Measurements from ENCODE around the gene CAMKK2.

The CAMKK2 gene

DNA sequence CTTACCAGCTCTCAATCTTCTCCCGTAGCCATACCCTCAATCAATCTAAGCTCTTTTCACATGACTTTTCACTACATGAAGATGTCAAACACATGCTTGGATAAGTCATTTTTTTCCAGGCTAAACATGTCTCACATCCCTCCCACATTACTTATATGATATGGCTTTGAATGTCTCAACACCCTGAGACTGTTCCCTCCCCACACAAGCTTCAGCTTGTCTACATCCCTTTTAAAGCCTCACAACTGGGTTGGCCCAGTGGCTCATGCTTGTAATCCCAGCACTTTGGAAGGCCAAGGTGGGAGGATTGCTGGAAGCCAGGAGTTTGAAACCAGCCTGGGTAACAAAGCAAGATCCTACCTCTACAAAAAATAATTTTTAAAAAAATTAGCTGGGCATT lies 37.2 kb upstream of the CAMKK2 start:
- H3K36me3 ChIP-seq, result peaks cover 84% of the 10 kb centered on the region
- TF ChIP-seq, protein P1, sequence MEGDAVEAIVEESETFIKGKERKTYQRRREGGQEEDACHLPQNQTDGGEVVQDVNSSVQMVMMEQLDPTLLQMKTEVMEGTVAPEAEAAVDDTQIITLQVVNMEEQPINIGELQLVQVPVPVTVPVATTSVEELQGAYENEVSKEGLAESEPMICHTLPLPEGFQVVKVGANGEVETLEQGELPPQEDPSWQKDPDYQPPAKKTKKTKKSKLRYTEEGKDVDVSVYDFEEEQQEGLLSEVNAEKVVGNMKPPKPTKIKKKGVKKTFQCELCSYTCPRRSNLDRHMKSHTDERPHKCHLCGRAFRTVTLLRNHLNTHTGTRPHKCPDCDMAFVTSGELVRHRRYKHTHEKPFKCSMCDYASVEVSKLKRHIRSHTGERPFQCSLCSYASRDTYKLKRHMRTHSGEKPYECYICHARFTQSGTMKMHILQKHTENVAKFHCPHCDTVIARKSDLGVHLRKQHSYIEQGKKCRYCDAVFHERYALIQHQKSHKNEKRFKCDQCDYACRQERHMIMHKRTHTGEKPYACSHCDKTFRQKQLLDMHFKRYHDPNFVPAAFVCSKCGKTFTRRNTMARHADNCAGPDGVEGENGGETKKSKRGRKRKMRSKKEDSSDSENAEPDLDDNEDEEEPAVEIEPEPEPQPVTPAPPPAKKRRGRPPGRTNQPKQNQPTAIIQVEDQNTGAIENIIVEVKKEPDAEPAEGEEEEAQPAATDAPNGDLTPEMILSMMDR (IDR thresholded peaks at IDR 0.05; ENCODE audit: low read depth, low read length), result no peak
- H3K9me3 ChIP-seq (ENCODE audit: severe bottlenecking), result no peaks in the 10 kb centered on the region
- H3K27me3 ChIP-seq (ENCODE audit: insufficient read depth, low read depth, severe bottlenecking), result no peaks in the 10 kb centered on the region
- H3K27ac ChIP-seq, result no peak overlapping the region
- DNase-seq, result no peak
- H3K4me3 ChIP-seq (ENCODE audit: low read depth, low read length), result no peak overlapping the region

DNA sequence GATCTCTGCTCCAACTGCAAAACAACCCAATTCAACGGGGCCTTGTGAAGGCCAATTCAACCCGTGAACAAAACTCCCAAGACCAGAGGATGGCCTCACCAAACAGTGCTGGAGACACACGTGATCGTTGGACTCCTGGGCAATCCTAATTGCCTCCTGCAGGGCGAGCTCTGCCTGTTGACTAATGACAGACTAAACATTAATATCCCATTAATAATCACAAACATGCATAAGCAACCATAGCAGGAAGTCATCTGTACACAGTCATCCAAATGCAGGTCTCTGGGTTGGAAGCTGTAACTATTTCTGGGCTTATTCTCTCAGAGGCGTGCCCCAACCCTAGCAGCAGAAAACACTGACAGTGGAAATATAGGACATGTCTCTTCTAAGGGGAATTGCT lies 34.7 kb upstream of the CAMKK2 start:
- Histone ChIP-seq H3K27me3 (ENCODE audit: insufficient read depth, low read depth, severe bottlenecking) (no peaks in the 10 kb centered on the region), H3K4me3 (ENCODE audit: low read depth, low read length) (no peak overlapping the region), H3K27ac (no peak overlapping the region), H3K9me3 (ENCODE audit: severe bottlenecking) (no peaks in the 10 kb centered on the region), H3K36me3 (peaks cover 93% of the 10 kb centered on the region)
- TF ChIP-seq, protein P1 (IDR thresholded peaks at IDR 0.05; ENCODE audit: low read depth, low read length), result no peak
- no peak for DNase-seq

DNA sequence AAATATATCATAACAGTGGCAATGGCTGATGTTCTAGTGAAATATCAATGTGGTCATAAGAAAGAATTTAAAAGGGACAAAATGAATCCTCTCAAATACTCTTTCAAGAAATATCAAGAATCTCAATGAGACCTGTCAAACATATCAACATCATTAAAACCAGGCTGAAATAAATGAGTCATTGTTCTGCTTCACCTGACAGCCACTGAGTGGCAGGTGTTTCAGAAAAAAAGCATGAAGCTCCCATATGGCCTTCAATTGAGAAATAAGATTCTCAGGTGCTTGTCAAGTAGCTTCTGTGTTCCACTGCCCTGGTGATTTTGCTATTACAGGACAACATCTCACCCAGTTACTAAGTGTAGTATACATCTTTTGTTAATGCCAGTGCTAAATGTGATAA lies 34.2 kb upstream of the CAMKK2 start:
- Histone ChIP-seq H3K4me3 (ENCODE audit: low read depth, low read length) (no peak overlapping the region), H3K36me3 (peaks cover 94% of the 10 kb centered on the region), H3K27me3 (ENCODE audit: insufficient read depth, low read depth, severe bottlenecking) (no peaks in the 10 kb centered on the region), H3K27ac (no peak overlapping the region), H3K9me3 (ENCODE audit: severe bottlenecking) (no peaks in the 10 kb centered on the region)
- no peak for DNase-seq
- TF ChIP-seq, protein P1 (IDR thresholded peaks at IDR 0.05; ENCODE audit: low read depth, low read length), result no peak

GRCh38 chr12:121330195-121330594 lies 33.7 kb upstream of the CAMKK2 start:
- Histone ChIP-seq H3K27ac (no peak overlapping the region), H3K27me3 (ENCODE audit: insufficient read depth, low read depth, severe bottlenecking) (no peaks in the 10 kb centered on the region), H3K9me3 (ENCODE audit: severe bottlenecking) (no peaks in the 10 kb centered on the region), H3K4me3 (ENCODE audit: low read depth, low read length) (no peak overlapping the region), H3K36me3 (peaks cover 89% of the 10 kb centered on the region)
- TF ChIP-seq, protein P1 (IDR thresholded peaks at IDR 0.05; ENCODE audit: low read depth, low read length), result no peak
- DNase-seq, result no peak

GRCh38 chr12:121328620-121329019 lies 32.1 kb upstream of the CAMKK2 start:
- TF ChIP-seq, protein P1 (IDR thresholded peaks at IDR 0.05; ENCODE audit: low read depth, low read length), result no peak
- DNase-seq, result no peak
- H3K36me3 ChIP-seq, result peaks cover 89% of the 10 kb centered on the region
- no peak overlapping the region for H3K27ac ChIP-seq
- no peaks in the 10 kb centered on the region for H3K27me3 ChIP-seq (ENCODE audit: insufficient read depth, low read depth, severe bottlenecking)
- no peak overlapping the region for H3K4me3 ChIP-seq (ENCODE audit: low read depth, low read length)
- H3K9me3 ChIP-seq (ENCODE audit: severe bottlenecking), result no peaks in the 10 kb centered on the region

GRCh38 chr12:121326996-121327674 lies 30.6 kb upstream of the CAMKK2 start:
- DNase-seq, result no peak
- H3K36me3 ChIP-seq, result peaks cover 81% of the 10 kb centered on the region
- no peak overlapping the region for H3K4me3 ChIP-seq (ENCODE audit: low read depth, low read length)
- H3K9me3 ChIP-seq (ENCODE audit: severe bottlenecking), result no peaks in the 10 kb centered on the region
- TF ChIP-seq, protein P1 (IDR thresholded peaks at IDR 0.05; ENCODE audit: low read depth, low read length), result no peak
- no peaks in the 10 kb centered on the region for H3K27me3 ChIP-seq (ENCODE audit: insufficient read depth, low read depth, severe bottlenecking)
- H3K27ac ChIP-seq, result no peak overlapping the region

Measured in WERI-Rb-1 (cell line).